GM18502 (cell line): Measurements from ENCODE around the gene ADCY9.
"Not testable (repeated sequence)": the region's sequence is repeated elsewhere in the genome, so short reads cannot be mapped to it uniquely, and the experiment has no call there.

Experiments used
- ATAC-seq: cut with Tn5 transposase; IDR thresholded peaks from one replicate; pipeline ENCODE4 v1.9.1; 2021; ENCODE audit warnings: mild to moderate bottlenecking; ENCODE audit not compliant: unreplicated experiment, poor library complexity

ADCY9 gene

DNA sequence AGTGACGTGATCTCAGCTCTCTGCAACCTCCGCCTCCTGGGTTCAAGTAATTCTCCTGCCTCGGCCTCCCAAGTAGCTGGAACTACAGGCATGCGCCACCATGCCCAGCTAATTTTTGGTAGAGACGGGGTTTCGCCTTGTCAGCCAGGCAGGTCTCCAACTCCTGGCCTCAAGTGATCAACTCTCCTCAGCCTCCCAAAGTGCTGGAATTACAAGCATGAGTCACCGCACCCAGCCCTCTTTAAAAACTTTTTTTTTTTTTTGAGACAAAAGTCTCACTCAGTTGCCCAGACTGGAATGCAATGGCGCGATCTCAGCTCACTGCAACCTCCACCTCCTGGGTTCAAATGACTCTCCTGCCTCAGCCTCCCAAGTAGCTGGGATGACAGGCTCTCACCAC is 43.1 kb downstream of the ADCY9 start:
- not testable (repeated sequence) for ATAC-seq

DNA sequence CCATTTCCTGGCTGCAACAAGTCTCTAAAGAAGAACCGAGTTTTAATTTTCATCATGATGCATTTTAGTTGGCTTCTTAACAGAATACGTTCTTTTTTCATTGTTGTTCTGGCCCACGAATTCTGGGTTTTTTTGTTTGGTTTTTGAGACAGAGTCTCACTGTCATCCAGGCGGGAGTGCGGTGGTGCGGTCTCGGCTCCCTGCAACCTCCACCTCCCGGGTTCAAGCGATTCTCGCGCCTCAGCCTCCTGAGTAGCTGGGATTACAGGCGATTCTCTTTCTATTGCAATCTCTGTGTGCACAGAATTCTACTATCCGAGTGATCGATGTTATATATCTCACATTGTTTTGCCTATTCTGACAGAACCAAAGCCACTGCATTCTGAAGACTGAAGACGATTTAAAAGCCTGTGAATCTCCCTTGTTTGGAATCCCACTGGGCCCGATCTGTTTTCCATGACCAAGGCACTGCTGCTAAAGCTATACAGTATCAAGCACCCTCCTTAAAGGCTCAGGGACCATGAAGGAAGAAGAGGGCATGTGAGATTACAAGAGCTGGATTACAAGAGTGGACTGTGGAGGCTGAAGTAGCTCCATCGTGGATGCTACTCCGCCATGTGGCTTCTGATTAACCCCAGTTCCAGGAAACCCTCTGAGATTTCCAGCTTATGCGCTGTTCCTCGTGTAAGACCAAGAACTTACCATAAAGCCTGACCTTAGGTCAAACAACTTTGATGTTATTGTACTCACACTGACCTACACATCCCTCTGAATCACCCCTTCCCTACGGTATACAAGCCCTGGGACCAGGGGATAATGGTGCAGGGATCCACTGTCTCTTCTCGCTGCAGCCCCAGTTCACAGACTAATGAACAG is 44.3 kb downstream of the ADCY9 start:
- ATAC-seq: no peak

DNA sequence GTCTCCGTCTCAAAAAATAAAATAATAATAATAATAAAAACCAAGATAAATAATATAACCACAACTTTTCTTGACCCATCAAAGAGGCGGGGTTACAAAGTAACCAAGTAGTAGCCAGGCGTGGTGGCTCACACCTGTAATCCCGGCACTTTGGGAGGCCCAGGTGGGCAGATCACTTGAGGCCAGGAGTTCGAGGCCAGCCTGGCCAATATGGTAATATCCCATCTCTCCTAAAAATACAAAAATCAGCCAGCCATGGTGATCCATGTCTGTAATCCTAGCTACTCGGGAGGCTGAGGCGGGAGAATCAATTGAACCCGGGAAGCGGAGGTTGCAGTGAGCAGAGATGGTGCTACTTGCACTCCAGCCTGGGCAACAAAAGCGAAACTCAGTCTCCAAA is 45.3 kb downstream of the ADCY9 start:
- no peak for ATAC-seq

DNA sequence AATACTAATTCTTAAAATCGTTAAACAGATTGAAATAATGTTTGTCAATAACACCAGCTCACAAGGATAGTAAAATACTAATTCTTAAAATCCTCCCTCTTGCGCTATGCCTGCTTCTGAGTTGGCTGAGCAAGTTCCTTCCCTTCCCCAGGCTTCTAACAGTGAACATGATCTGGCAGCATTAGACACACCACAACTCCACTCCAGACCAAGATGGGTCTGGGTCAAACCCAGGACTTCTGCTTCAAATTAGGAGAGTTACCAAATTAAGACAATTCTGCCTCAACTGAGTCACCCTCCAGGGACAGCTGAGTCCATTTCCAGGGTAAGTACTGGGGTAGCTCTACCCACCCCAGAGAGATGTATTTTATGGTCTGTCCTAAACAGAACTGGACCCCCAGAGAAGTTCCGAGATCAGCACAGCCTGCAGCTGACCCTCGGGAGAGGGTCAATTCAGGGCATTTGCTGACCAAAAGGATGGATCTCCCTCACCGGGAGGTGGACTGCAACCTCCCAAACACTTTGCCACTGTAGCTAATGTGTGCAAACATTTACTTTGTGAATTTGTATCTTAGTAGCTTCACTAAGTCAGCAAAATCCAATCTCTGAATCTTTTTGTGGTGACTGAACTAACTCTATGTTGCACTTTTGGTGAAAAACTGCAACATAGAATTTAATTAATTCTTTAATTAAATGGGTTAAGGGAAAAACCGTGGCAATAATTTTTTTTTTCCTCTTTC is 48.8 kb downstream of the ADCY9 start:
- no peak for ATAC-seq

DNA sequence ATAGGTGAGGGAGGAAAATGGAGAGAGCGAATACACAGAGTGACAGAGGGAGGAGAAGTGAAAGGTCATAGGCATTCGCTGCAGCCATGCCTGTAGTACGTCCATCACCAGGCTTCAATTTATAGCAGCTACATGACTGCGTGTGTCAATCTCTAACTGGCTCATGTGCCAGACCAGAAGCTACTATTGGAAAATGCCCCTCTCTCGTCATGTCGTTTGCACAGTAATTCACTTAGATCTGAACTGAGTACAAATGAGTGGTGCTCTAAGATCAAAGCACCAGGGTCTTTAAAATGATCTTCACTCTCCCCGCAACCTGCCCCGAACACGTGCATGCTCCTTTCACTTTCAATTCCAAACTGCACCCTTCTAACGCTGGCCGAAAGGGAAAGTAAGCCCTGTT is 51.3 kb downstream of the ADCY9 start:
- ATAC-seq: no peak

DNA sequence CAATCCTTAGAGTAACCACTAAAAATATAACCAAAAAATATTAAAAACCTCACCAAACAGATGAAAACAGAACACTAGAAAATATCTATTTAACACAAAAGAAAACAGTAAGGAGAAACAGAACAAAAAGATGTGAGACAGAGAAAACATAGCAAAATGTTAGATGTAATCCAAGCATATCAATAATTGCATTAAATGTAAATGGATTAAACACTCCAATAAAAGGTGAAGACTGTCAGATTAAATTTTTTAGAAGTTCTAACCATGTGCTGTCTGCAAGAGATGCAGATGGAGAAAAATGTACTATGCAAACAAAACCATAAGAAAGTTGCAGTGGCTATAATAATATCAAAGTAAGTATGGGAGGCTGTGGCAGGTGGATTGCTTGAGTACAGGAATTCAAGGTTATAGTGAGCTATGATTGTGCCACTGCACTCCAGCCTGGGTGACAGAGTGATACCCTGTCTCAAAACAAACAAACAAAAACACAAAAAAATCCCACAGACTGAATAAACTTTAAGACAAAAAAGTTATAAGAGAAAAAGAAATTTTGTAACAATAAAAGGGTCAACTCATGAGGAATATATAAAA is 53.9 kb downstream of the ADCY9 start:
- ATAC-seq: no peak

DNA sequence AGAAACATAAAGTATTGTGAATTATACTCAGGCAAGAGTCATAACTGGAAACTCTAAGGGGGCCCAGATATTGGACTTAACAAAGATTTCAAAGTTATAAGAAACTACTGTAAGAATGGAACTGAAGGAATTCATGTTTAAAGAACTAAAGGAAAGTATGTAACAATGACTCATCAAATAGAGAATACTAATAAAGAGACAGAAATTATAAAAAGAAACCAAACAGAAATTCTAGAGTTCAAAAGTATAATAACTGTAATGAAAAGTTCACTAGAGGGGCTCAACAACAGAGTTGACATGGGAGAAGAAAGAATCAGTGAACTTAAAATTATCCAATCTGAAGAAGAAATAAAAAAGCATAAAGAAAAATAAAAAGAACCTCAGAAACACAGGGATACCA is 55.4 kb downstream of the ADCY9 start:
- no peak for ATAC-seq

DNA sequence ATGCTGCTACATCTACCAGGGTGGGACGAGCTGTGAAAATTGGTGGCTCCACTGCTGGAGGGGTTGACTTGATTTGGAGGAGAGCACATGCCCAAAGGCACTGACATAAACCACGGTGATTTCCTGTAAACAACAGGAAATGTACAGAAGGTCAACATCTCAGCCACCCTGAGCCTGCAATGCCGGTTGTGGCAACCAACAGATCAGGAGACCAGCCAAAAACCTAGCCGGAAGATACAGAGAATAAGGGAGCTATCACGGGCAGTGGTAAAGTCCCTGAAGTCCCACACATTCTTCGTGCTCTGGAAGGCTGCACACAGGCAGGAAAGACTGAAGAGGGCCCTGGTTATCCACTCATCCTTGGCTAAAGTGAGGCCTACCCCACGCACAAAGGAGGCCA is 56.2 kb downstream of the ADCY9 start:
- no peak for ATAC-seq

DNA sequence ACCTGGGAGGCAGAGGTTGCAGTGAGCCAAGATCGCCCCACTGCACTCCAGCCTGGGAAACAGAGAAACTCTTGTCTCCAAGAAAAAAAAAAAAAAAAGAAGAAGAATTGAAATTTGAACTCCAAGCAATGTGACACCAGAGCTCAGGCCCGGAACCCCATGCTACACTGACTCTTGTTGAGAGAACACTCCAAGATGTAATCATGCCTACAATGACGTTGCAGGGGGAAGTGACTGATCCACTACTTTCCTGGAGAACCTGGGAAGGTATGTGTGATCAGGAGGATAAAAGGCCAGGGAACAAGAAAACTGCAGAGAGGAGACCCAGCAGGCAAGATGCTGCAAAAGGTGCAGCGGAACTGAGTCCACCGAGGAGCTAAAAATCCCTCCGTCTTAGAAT is 57.9 kb downstream of the ADCY9 start:
- no peak for ATAC-seq

DNA sequence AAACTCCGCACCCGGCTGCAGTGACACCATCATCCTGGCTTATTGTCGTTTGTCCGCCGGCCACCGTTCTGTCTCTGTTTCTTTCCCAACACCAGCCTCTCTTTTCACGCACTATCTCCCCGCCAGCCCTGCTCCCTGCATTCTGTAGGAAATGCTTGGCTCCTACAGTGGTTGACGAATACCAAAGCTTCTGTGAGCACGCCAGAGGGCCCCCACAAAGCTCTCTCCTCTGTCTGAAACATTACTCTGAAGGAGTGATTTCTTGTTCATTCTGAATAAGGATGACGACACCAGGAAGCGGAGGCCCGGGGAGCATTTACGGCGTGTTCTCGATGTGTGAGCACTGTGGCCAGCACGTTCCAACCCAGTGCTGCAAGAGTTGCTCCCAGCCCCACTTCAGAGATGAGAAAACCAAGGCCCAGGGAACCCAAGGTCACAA is 58.8 kb downstream of the ADCY9 start:
- no peak for ATAC-seq

DNA sequence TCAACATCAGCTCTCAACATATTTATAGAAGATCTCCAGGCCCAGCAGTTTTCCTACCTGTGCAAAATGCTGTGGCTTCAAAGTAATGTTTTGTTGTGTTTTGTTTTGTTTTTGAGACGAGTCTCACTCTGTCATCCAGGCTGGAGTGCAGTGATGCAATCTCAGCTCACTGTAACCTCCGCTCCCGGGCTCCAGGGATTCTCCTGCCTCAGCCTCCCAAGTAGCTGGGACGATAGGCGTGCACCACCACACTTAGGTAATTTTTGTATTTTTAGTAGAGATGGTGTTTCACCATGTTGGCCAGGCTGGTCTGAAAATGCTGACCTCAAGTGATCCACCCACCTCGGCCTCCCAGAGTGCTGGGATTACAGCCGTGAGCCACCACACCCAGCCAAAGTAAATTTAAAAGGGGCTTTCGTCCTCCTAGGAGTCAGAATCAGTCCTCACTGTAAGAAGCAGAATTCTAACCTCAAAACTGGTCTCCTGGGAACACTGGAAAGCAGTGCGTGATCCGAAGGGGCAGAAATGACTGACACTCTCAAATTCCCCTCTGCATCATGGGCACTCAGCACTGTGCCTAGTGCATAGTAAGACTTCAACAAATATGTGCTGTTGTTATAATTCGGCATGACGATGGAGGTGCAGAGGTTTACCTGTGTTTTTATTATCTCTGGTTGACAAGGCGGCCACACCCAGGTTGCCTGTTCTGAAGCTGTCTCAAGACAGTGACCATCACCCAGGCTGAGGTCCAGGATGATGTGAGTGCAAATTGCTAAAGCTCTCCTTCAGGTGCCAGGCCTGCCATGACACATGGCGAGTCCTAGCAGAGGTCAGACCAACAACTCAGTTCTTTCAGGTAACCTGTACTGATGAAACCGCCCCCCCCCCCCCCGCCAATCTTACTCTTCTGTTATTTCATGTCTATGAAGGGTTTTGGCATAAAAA is 59.8 kb downstream of the ADCY9 start:
- no peak for ATAC-seq

DNA sequence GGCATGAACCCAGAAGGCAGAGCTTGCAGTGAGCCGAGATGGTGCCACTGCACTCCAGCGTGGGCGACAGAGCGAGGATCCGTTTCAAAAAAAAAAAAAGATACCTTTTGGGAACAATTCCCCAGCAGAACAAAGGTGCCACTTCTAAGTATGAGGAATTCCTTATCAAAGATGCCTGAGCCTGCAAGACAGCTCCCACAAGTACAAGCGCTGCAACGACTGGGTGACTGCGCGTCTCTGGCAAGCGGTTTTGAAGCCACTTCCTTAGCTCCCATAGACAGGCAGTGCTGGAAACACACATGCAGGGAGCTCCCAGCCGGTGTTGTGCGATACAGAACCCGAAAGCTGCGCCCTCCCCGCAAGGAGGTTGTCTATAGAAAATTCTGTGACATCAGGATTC is 60.5 kb downstream of the ADCY9 start:
- no peak for ATAC-seq

DNA sequence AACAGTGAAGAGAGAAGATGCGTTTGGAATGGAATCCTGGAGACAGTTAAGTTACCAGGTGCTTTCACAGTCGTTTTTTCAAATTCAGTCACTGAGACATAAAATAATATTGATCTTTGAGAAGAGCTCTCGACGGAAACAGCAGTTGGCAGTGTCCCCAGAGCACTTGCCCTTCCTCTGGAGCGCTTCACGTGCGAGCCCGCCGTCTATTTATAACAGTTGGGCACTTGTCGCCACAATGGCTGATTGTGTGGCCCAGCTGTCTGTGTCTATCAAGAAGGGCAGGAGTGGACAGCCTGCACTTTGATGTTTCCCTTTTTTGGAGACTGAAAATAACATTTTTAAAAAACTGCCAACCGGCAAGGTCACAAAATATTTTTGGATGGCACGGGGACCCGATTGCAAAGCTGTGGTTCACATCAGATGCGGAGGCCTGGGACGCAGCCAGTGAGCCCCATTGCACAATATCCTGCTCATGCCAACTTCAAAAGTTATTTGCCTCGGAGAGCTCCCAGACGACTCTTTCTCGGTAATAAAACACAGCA is 62.9 kb downstream of the ADCY9 start:
- no peak for ATAC-seq

DNA sequence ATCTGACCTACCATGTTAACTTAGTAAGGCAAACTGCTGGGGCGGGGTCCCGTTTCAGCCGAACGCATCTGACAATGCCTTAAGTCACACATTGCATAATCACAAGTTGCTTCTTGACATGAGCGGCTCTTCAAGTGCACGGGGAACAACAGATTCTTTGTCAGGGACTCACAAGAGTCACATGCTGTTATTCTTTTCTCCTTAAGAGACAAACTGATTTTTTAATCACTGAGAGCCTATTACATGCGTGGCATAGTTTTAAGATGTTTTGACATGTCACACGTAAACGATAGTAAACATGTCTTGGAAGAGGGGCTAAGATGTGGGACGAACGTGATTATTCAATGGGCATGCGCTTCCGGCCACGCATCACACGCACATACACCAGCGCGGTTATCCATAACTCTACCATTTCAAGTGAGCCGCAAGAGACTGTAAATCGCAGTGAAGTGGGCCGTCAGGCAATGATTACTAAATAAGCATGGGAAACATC is 63.4 kb downstream of the ADCY9 start:
- ATAC-seq: no peak

DNA sequence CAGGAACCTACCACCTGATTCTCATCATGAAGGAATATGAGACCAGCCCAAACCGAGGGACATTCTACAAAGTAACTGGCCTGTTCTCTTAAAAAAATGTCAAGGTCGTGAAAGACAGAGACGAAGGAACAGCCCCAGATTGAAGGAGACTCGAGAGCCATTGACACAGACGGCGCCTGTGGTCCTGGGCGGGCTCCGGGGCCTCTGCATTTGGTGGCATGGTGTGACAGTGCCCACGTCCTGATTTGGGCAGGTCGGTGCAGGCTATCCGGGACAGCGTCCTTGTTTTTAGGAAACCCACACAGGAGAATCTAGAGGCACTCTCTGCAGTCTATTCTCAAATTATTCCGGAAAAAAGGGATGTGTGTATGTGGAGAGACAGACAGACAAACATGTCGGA is 64.1 kb downstream of the ADCY9 start:
- ATAC-seq: no peak

DNA sequence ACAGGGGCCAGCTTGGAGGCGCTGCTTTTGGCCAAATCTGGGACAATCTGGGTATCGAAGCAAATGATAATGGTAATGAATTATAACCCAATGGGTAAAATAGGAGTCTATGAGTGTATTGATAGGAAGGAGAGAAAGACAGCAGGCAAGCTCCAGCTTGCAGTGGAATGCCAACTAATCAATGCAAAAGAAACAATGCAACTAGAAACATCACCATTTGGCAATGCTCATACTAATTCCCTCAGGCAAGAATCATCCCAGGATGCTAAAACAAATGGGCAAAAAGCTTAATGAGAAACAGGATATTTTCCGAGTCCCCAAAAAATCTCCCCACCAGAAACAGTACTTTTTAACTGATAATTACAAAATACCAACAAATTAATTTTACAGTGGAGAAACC is 64.7 kb downstream of the ADCY9 start:
- ATAC-seq: no peak

DNA sequence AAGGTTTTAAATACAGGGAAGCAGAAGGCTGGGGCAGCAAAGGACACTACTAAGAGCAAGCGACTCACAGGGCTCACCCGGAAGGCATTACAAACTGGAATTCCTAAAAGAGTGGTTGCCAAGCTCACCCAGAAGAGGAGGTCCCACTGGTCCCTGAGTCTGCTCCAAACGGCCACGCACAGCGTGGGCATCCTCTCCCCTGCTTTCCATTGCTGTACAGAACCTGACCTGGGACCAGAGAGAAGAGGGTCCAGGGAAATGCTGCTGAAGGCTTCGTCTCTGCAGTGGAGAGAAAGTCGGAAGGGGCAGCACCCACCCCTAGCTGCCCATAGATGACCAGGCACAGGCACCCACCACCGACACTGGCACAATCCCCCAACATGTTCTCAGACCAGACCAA is 67.2 kb downstream of the ADCY9 start:
- ATAC-seq: no peak

DNA sequence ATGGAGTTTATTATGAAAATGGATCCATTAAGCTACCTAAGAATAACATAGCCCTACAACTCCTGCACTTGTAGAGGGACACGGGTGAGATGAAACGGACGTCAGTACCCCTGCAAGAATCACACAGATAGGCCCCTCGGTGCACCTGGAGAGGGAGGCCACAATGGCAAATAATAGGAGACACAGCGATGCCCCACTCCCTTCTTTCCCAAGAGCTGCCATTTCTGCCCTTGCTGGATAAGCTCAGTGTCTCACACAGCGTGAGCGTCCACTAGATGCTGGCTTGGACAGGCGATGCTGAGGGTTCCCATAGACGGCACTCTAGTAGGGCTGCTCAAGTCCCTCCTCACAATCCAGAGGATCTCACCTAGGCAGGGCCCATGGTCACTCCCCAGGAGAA is 67.8 kb downstream of the ADCY9 start:
- ATAC-seq: no peak

DNA sequence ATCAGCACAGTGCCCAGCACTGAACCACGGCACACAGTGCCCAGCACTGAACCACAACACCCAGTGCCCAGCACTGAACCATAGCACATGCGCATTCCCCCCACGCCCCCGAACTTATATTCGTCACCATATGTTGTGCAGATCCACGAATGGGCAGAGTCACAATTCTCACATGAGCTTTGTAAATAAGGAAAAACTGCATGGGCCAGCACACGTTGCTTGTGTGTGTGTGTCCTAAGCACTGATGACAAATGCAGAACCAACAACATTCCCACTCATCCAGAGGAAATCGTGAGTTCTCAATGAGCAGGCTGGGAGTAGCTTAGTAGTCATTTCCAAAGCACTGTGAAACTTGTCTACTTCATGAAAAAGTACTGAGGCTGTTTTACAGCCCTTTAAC is 70.0 kb downstream of the ADCY9 start:
- no peak for ATAC-seq

DNA sequence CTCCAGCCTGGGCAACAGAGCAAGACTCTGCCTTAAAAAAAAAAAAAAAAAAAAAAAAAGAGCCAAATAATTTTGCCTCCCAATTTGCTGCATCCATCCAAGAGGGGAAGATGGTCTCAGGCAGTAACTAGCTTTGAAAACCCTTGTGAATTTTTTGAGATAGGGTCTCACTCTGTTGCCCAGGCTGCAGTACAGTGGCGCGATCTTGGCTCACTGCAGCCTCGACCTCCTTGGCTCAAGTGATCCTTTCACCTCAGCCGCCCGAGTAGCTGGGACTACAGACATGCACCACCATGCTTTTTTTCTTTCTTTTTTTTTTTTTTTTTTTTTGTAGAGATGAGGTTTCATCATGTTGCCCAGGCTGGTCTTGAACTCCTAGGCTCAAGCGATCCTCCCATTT is 70.7 kb downstream of the ADCY9 start:
- not testable (repeated sequence) for ATAC-seq
